GM23338 (cell line): ENCODE results near the gene KCNJ11. TPM values are rescaled to one million over a fixed set of nuclear protein-coding genes. Genes with fewer than 3 reads are reported as not detected.

Source experiments
- ATAC-seq: fragments of 200-7000 bp; cut with Tn5 transposase; 3 replicates; pipeline ENCODE4 v1.9.1; 2020
- DNase-seq: peaks from one replicate; pipeline ENCODE4 v3.0.0-alpha.2; 2015; ENCODE audit warnings: low spot score
- H2AFZ ChIP-seq: fragments of 200-600 bp; sonication (generic); 2 replicates; pipeline ENCODE4 v1.8.0; 2016; ENCODE audit warnings: antibody characterized with exemption, mild to moderate bottlenecking, moderate library complexity
- H3F3A ChIP-seq: fragments of 200-600 bp; sonication (generic); replicated peaks from 2 replicates; pipeline ENCODE4 v1.8.0; 2017; ENCODE audit warnings: antibody characterized with exemption, mixed run types, low read depth
- H3K27ac ChIP-seq: fragments of 200-600 bp; sonication (generic); 2 replicates; pipeline ENCODE4 v1.6.1; 2016; ENCODE audit warnings: low read depth
- H3K27me3 ChIP-seq: fragments of 200-600 bp; sonication (generic); 2 replicates; pipeline ENCODE4 v1.8.0; 2016; ENCODE audit warnings: mild to moderate bottlenecking, mixed run types, moderate library complexity; ENCODE audit not compliant: insufficient read depth
- H3K36me3 ChIP-seq: fragments of 200-600 bp; sonication (generic); 2 replicates; pipeline ENCODE4 v1.8.0; 2016; ENCODE audit warnings: mild to moderate bottlenecking; ENCODE audit not compliant: insufficient read depth
- H3K4me1 ChIP-seq: fragments of 200-600 bp; sonication (generic); 2 replicates; pipeline ENCODE4 v1.8.0; 2016; ENCODE audit warnings: mild to moderate bottlenecking, moderate library complexity; ENCODE audit not compliant: insufficient read depth
- H3K4me2 ChIP-seq: fragments of 200-600 bp; sonication (generic); 2 replicates; pipeline ENCODE4 v1.7.1; 2017; ENCODE audit warnings: mixed run types
- H3K4me3 ChIP-seq: fragments of 200-600 bp; sonication (generic); 2 replicates; pipeline ENCODE4 v1.6.1; 2016; ENCODE audit warnings: mixed run types
- H3K79me2 ChIP-seq: fragments of 200-600 bp; sonication (generic); replicated peaks from 2 replicates; pipeline ENCODE4 v1.8.0; 2017; ENCODE audit warnings: mild to moderate bottlenecking; ENCODE audit not compliant: insufficient read depth
- H3K9me2 ChIP-seq: fragments of 200-600 bp; sonication (generic); 2 replicates; pipeline ENCODE4 v1.8.0; 2017; ENCODE audit not compliant: insufficient read depth
- H4K20me1 ChIP-seq: fragments of 200-600 bp; sonication (generic); replicated peaks from 2 replicates; pipeline ENCODE4 v1.8.0; 2017; ENCODE audit warnings: mild to moderate bottlenecking; ENCODE audit not compliant: insufficient read depth
- H3K27ac Mint-ChIP-seq: 2 replicates; pipeline ENCODE4 v1.8.0; 2020; ENCODE audit warnings: inconsistent platforms, mild to moderate bottlenecking, moderate library complexity, mixed read lengths
- H3K27me3 Mint-ChIP-seq: 3 replicates; pipeline ENCODE4 v1.8.0; 2022; ENCODE audit warnings: low read depth, mild to moderate bottlenecking, moderate library complexity, mixed read lengths, inconsistent platforms; ENCODE audit not compliant: insufficient read depth, poor library complexity
- H3K36me3 Mint-ChIP-seq: 3 replicates; pipeline ENCODE4 v1.8.0; 2021; ENCODE audit warnings: low read depth, mild to moderate bottlenecking, inconsistent platforms, moderate library complexity, mixed read lengths
- H3K4me1 Mint-ChIP-seq: 3 replicates; pipeline ENCODE4 v1.8.0; 2020; ENCODE audit warnings: mild to moderate bottlenecking, inconsistent platforms, mixed read lengths
- H3K4me3 Mint-ChIP-seq: 3 replicates; pipeline ENCODE4 v1.8.0; 2021; ENCODE audit warnings: moderate library complexity, mild to moderate bottlenecking, inconsistent platforms, mixed read lengths
- H3K9me3 Mint-ChIP-seq: 3 replicates; pipeline ENCODE4 v1.8.0; 2020; ENCODE audit warnings: moderate library complexity, mild to moderate bottlenecking, inconsistent platforms, mixed read lengths
- CREB1 ChIP-seq: fragments of 250-450 bp; sonication (Bioruptor Pico); IDR thresholded peaks from 2 replicates; pipeline ENCODE4 v1.5.0; 2020; ENCODE audit warnings: low read depth, mild to moderate bottlenecking, moderate library complexity
- EZH2 ChIP-seq: fragments of 200-600 bp; sonication (generic); IDR thresholded peaks from one replicate; pipeline ENCODE4 v1.8.0; 2017; ENCODE audit warnings: antibody characterized with exemption, mild to moderate bottlenecking, low read depth; ENCODE audit not compliant: unreplicated experiment
- EZH2phosphoT487 ChIP-seq: fragments of 200-600 bp; sonication (generic); IDR thresholded peaks from one replicate; pipeline ENCODE4 v1.8.1; 2018; ENCODE audit warnings: antibody characterized with exemption; ENCODE audit not compliant: unreplicated experiment
- POLR2AphosphoS5 ChIP-seq: IDR thresholded peaks from 2 replicates; pipeline ENCODE4 v1.6.1; 2016; ENCODE audit warnings: antibody characterized with exemption, low read depth
- STAT1 ChIP-seq: IDR thresholded peaks from one replicate; pipeline ENCODE4 v1.6.1; 2016; ENCODE audit warnings: antibody characterized with exemption; ENCODE audit not compliant: unreplicated experiment
- polyA plus RNA-seq: library from polyadenylated mRNA; unstranded; fragments of >200 nt; fragmentation: Nextera tagmentation; extraction: Ambion mirVana; gene quantifications from 2 replicates; pipeline ENCODE4 v1.2.1, GENCODE V29; 2016
- total RNA-seq: library from RNA; depleted of rRNA; stranded (reverse); fragments of >200 nt; shearing (Covaris generic); gene quantifications from 2 replicates; pipeline ENCODE4 v1.2.3, GENCODE V29; 2014
- TF ChIP-seq, protein P1 (sequence below), 2 experiments: fragments of 200-600 bp in 1 of 2; sonication (generic) in 1 of 2; conservative IDR thresholded peaks; 2 replicates each; pipeline versions ENCODE4 v1.5.1 to v1.6.1; 2016 to 2017; ENCODE audit warnings: antibody characterized with exemption in 2 of 2, low read depth in 2 of 2, mild to moderate bottlenecking in 2 of 2, moderate library complexity in 1 of 2
- TF ChIP-seq, protein P2 (sequence below): IDR thresholded peaks from one replicate; pipeline ENCODE4 v1.6.1; 2018; ENCODE audit warnings: antibody characterized with exemption; ENCODE audit not compliant: unreplicated experiment
- TF ChIP-seq, protein P3 (sequence below): fragments of 250-450 bp; sonication (Bioruptor Pico); IDR thresholded peaks from 2 replicates; pipeline ENCODE4 v1.5.0; 2020; ENCODE audit warnings: mild to moderate bottlenecking, moderate library complexity

KCNJ11 gene
- total and polyA plus RNA-seq, 2 experiments from 2014 or later = 0.89 to 7.9 TPM

DNA sequence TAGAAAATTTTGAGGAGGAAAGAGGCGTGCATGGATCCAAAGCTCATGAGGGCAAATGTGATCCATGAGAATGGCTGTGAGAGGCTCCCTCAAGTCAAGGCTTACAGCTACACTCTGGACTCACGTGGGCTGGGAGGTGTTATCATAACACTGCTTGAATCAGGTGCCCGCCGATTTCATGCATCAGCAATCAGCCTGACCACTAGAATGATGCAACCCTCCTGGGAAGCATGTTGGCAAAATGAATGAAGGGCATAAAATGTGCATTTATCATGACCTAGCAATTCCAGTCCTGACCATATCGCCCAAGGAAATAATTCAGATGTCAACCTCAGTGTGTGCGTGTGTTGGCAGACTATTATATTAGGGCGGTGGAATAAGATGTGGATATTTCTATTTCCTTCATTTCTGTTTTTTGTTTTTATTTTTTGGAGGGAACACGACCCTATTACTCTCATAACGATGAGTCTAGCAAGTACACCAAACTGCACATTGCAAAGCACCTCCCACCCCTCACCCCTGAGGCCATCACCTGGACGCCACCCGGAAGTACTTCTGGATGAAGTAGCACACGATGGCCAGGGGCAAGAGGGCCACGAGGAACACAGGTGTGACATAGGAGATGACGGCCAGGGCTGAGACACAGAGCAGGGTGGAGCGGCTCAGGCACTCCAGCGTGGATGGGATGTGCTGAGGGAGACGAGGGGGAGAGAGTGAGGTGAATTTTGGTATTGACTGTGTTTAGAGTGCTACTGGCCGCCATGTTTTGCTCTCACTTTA lies 15.7 kb upstream of the KCNJ11 start (continued):
- TF ChIP-seq STAT1 (no peak), CREB1 (no peak), POLR2AphosphoS5 (no peak)

DNA sequence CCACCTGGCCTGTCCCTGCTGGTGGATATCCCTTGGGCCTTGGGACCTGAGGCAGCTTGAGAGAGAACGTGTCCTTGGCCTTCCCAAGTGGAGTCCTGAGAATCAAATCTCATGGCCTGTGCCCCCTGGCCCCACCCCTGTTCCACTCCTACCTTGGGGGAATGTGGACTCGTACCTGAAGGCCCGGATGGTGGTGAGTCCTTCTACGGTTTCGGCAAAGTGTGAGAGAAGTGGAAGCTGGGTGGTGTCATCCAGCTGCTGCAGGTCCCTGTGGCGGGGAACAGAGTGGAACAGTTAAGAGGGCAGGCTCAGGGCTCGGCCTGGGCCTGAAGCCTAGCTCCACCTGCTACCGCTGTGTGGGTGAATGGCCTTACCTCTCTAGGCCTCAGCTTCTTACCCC lies 14.0 kb upstream of the KCNJ11 start:
- ATAC-seq = no peak
- DNase-seq = no peak
- Histone ChIP-seq H3K79me2 (no peaks in the 10 kb centered on the region), H3K9me2 (no peaks in the 10 kb centered on the region), H3F3A (no peaks in the 10 kb centered on the region), H3K4me3 (no peak overlapping the region), H3K4me1 (no peaks in the 10 kb centered on the region), H4K20me1 (no peaks in the 10 kb centered on the region), H3K27ac (no peak overlapping the region), H3K36me3 (no peaks in the 10 kb centered on the region), H2AFZ (no peak overlapping the region), H3K27me3 (no peaks in the 10 kb centered on the region), H3K4me2 (no peak overlapping the region)
- Mint-ChIP-seq H3K36me3 (no peaks in the 10 kb centered on the region), H3K27ac (no peak overlapping the region), H3K9me3 (no peaks in the 10 kb centered on the region), H3K4me1 (peaks cover 7% of the 10 kb centered on the region; the same call in 1 of the 3 replicates), H3K4me3 (no peak overlapping the region), H3K27me3 (peaks cover 4% of the 10 kb centered on the region)
- TF ChIP-seq EZH2phosphoT487 = no peak
- no peak for TF ChIP-seq STAT1
- no peak for TF ChIP-seq EZH2
- TF ChIP-seq, protein P1, sequence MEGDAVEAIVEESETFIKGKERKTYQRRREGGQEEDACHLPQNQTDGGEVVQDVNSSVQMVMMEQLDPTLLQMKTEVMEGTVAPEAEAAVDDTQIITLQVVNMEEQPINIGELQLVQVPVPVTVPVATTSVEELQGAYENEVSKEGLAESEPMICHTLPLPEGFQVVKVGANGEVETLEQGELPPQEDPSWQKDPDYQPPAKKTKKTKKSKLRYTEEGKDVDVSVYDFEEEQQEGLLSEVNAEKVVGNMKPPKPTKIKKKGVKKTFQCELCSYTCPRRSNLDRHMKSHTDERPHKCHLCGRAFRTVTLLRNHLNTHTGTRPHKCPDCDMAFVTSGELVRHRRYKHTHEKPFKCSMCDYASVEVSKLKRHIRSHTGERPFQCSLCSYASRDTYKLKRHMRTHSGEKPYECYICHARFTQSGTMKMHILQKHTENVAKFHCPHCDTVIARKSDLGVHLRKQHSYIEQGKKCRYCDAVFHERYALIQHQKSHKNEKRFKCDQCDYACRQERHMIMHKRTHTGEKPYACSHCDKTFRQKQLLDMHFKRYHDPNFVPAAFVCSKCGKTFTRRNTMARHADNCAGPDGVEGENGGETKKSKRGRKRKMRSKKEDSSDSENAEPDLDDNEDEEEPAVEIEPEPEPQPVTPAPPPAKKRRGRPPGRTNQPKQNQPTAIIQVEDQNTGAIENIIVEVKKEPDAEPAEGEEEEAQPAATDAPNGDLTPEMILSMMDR (conservative IDR thresholded peaks at IDR 0.05; ENCODE audit: low read depth in 2 of 2) = no peak
- TF ChIP-seq, protein P2, sequence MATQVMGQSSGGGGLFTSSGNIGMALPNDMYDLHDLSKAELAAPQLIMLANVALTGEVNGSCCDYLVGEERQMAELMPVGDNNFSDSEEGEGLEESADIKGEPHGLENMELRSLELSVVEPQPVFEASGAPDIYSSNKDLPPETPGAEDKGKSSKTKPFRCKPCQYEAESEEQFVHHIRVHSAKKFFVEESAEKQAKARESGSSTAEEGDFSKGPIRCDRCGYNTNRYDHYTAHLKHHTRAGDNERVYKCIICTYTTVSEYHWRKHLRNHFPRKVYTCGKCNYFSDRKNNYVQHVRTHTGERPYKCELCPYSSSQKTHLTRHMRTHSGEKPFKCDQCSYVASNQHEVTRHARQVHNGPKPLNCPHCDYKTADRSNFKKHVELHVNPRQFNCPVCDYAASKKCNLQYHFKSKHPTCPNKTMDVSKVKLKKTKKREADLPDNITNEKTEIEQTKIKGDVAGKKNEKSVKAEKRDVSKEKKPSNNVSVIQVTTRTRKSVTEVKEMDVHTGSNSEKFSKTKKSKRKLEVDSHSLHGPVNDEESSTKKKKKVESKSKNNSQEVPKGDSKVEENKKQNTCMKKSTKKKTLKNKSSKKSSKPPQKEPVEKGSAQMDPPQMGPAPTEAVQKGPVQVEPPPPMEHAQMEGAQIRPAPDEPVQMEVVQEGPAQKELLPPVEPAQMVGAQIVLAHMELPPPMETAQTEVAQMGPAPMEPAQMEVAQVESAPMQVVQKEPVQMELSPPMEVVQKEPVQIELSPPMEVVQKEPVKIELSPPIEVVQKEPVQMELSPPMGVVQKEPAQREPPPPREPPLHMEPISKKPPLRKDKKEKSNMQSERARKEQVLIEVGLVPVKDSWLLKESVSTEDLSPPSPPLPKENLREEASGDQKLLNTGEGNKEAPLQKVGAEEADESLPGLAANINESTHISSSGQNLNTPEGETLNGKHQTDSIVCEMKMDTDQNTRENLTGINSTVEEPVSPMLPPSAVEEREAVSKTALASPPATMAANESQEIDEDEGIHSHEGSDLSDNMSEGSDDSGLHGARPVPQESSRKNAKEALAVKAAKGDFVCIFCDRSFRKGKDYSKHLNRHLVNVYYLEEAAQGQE = no peak

DNA sequence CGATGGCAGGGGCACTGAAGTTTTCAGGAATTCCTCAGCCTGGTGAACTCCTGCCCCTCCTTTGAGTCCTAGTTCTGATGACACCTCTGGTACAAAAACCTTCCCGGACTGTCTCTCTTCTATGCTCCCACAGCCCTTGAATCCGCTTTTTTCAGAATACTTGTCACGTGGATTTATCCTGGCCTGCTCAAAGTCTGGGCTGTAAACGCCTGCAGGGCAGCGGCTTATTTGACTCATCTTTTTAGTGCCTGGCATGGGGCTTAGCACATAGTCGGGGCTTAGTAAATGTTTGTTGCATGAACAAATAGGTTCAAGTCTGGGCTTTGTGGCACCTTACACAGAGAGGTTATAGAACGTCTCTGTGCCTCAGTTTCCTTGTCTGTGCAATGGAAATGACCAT lies 13.4 kb upstream of the KCNJ11 start:
- no peaks in the 10 kb centered on the region for H3K27me3 ChIP-seq
- H3K79me2 ChIP-seq = no peaks in the 10 kb centered on the region
- no peak for ATAC-seq
- no peak overlapping the region for H3K27ac Mint-ChIP-seq
- H3K4me3 ChIP-seq = no peak overlapping the region
- no peaks in the 10 kb centered on the region for H4K20me1 ChIP-seq
- H3K4me1 Mint-ChIP-seq = peaks cover 7% of the 10 kb centered on the region; the same call in 1 of the 3 replicates
- H3F3A ChIP-seq = no peaks in the 10 kb centered on the region
- no peak overlapping the region for H3K27ac ChIP-seq
- no peaks in the 10 kb centered on the region for H3K36me3 ChIP-seq
- H3K9me2 ChIP-seq = no peaks in the 10 kb centered on the region
- no peak for DNase-seq
- H2AFZ ChIP-seq = no peak overlapping the region
- H3K4me2 ChIP-seq = no peak overlapping the region
- no peaks in the 10 kb centered on the region for H3K9me3 Mint-ChIP-seq
- no peak overlapping the region for H3K4me3 Mint-ChIP-seq
- no peaks in the 10 kb centered on the region for H3K36me3 Mint-ChIP-seq
- peaks cover 4% of the 10 kb centered on the region for H3K27me3 Mint-ChIP-seq
- H3K4me1 ChIP-seq = no peaks in the 10 kb centered on the region
- TF ChIP-seq POLR2AphosphoS5 = no peak
- TF ChIP-seq, protein P3, sequence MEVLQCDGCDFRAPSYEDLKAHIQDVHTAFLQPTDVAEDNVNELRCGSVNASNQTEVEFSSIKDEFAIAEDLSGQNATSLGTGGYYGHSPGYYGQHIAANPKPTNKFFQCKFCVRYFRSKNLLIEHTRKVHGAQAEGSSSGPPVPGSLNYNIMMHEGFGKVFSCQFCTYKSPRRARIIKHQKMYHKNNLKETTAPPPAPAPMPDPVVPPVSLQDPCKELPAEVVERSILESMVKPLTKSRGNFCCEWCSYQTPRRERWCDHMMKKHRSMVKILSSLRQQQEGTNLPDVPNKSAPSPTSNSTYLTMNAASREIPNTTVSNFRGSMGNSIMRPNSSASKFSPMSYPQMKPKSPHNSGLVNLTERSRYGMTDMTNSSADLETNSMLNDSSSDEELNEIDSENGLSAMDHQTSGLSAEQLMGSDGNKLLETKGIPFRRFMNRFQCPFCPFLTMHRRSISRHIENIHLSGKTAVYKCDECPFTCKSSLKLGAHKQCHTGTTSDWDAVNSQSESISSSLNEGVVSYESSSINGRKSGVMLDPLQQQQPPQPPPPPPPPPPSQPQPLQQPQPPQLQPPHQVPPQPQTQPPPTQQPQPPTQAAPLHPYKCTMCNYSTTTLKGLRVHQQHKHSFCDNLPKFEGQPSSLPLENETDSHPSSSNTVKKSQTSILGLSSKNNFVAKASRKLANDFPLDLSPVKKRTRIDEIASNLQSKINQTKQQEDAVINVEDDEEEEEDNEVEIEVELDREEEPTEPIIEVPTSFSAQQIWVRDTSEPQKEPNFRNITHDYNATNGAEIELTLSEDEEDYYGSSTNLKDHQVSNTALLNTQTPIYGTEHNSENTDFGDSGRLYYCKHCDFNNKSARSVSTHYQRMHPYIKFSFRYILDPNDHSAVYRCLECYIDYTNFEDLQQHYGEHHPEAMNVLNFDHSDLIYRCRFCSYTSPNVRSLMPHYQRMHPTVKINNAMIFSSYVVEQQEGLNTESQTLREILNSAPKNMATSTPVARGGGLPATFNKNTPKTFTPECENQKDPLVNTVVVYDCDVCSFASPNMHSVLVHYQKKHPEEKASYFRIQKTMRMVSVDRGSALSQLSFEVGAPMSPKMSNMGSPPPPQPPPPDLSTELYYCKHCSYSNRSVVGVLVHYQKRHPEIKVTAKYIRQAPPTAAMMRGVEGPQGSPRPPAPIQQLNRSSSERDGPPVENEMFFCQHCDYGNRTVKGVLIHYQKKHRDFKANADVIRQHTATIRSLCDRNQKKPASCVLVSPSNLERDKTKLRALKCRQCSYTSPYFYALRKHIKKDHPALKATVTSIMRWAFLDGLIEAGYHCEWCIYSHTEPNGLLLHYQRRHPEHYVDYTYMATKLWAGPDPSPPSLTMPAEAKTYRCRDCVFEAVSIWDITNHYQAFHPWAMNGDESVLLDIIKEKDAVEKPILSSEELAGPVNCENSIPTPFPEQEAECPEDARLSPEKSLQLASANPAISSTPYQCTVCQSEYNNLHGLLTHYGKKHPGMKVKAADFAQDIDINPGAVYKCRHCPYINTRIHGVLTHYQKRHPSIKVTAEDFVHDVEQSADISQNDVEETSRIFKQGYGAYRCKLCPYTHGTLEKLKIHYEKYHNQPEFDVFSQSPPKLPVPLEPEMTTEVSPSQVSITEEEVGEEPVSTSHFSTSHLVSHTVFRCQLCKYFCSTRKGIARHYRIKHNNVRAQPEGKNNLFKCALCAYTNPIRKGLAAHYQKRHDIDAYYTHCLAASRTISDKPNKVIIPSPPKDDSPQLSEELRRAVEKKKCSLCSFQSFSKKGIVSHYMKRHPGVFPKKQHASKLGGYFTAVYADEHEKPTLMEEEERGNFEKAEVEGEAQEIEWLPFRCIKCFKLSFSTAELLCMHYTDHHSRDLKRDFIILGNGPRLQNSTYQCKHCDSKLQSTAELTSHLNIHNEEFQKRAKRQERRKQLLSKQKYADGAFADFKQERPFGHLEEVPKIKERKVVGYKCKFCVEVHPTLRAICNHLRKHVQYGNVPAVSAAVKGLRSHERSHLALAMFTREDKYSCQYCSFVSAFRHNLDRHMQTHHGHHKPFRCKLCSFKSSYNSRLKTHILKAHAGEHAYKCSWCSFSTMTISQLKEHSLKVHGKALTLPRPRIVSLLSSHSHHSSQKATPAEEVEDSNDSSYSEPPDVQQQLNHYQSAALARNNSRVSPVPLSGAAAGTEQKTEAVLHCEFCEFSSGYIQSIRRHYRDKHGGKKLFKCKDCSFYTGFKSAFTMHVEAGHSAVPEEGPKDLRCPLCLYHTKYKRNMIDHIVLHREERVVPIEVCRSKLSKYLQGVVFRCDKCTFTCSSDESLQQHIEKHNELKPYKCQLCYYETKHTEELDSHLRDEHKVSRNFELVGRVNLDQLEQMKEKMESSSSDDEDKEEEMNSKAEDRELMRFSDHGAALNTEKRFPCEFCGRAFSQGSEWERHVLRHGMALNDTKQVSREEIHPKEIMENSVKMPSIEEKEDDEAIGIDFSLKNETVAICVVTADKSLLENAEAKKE (CRISPR knock-in tag) = no peak
